Panc1 (cell line): ENCODE results near the gene STX7. TPM values are rescaled to one million over a fixed set of nuclear protein-coding genes. Genes with fewer than 3 reads are reported as not detected.

Experiments
- ATAC-seq: fragments of 200-7000 bp; cut with Tn5 transposase; 2 replicates; pipeline ENCODE4 v1.9.1; 2020; ENCODE audit warnings: mild to moderate bottlenecking, moderate library complexity
- BruUV-seq: library from RNA; stranded (reverse); fragments of 400-500 nt; replicated peaks from 2 replicates; lab custom pipeline; 2021; lab: Mats Ljungman, UMichigan
- CTCF ChIA-PET: fragments of 300-600 bp; sonication (Branson Sonifier 250); formaldehyde crosslinking; loops from one replicate; lab custom pipeline; 2022; ENCODE audit warnings: antibody characterized with exemption; lab: Charles Lee
- POLR2A ChIA-PET: fragments of 300-600 bp; sonication (Branson Sonifier 250); formaldehyde crosslinking; loops from one replicate; lab custom pipeline; 2022; ENCODE audit warnings: antibody characterized with exemption; lab: Charles Lee
- DNase-seq: peaks from one replicate; pipeline ENCODE4 v3.0.0-alpha.2; 2010; ENCODE audit warnings: low read depth, low spot score
- H3K27ac ChIP-seq: 2 replicates; pipeline ENCODE4 v1.5.1; 2011; ENCODE audit warnings: mild to moderate bottlenecking, low read length, inconsistent platforms
- H3K27me3 ChIP-seq: fragments of 200-500 bp; sonication (Bioruptor generic); 2 replicates; pipeline ENCODE4 v1.6.0; 2014; ENCODE audit warnings: low read length, inconsistent platforms; ENCODE audit not compliant: control insufficient read depth, insufficient read depth
- H3K36me3 ChIP-seq: fragments of 200-500 bp; sonication (Bioruptor generic); 2 replicates; pipeline ENCODE4 v1.5.1; 2014; ENCODE audit warnings: inconsistent platforms, mild to moderate bottlenecking, low read length, moderate library complexity; ENCODE audit not compliant: control insufficient read depth, insufficient read depth
- H3K4me1 ChIP-seq: 2 replicates; pipeline ENCODE4 v1.5.1; 2011; ENCODE audit warnings: inconsistent platforms, mild to moderate bottlenecking, low read length, moderate library complexity; ENCODE audit not compliant: control insufficient read depth, insufficient read depth
- H3K4me3 ChIP-seq, 2 experiments: 2 replicates each; pipeline ENCODE4 v1.5.1; 2011 to 2012; ENCODE audit warnings: low read depth in 2 of 2, low read length in 2 of 2, mild to moderate bottlenecking in 2 of 2, inconsistent platforms in 1 of 2, moderate library complexity in 1 of 2
- H3K9me3 ChIP-seq: fragments of 200-500 bp; sonication (Bioruptor generic); 2 replicates; pipeline ENCODE4 v1.5.1; 2014; ENCODE audit warnings: low read depth, mild to moderate bottlenecking, inconsistent platforms, low read length, moderate library complexity; ENCODE audit not compliant: control insufficient read depth, insufficient read depth
- POLR2AphosphoS5 ChIP-seq: IDR thresholded peaks from 2 replicates; pipeline ENCODE4 v1.6.1; 2012; ENCODE audit warnings: mild to moderate bottlenecking, low read depth, low read length, moderate library complexity
- SIN3A ChIP-seq: IDR thresholded peaks from 2 replicates; pipeline ENCODE4 v1.6.1; 2012; ENCODE audit warnings: low read depth, mild to moderate bottlenecking, low read length, moderate library complexity, borderline replicate concordance; ENCODE audit not compliant: insufficient read depth
- TCF7L2 ChIP-seq: IDR thresholded peaks from 2 replicates; pipeline ENCODE4 v1.6.1; 2011; ENCODE audit warnings: mild to moderate bottlenecking, low read depth, low read length, inconsistent platforms
- in situ Hi-C: cut with HindIII; loops from 2 replicates; pipeline ENCODE4 v1.10.0; 2016; ENCODE audit warnings: low sequenced_read_pairs, low pct_unique_long_range_greater_than_20kb
- intact Hi-C: fragments of 100-400 bp; cut with micrococcal nuclease; formaldehyde crosslinking; loops from one replicate; pipeline ENCODE4 v1.10.0; 2022; ENCODE audit not compliant: unreplicated experiment
- total RNA-seq: library from RNA; stranded (reverse); gene quantifications from one replicate; pipeline ENCODE4 v1.2.1, GENCODE V29; 2021; ENCODE audit not compliant: unreplicated experiment
- TF ChIP-seq, protein P1 (sequence below), 2 experiments: IDR thresholded peaks; 2 replicates each; pipeline ENCODE4 v1.6.1; 2011 to 2012; ENCODE audit warnings: low read depth in 2 of 2, control low read depth in 1 of 2, low read length in 1 of 2, mild to moderate bottlenecking in 1 of 2, moderate library complexity in 1 of 2; ENCODE audit not compliant: insufficient read depth in 1 of 2
- TF ChIP-seq, protein P2 (sequence below): fragments of 450-650 bp; IDR thresholded peaks from 2 replicates; pipeline ENCODE4 v1.5.1; 2017; ENCODE audit warnings: mild to moderate bottlenecking

The STX7 gene
- total RNA-seq, 1 experiment from 2014 or later: 40.6 TPM

DNA sequence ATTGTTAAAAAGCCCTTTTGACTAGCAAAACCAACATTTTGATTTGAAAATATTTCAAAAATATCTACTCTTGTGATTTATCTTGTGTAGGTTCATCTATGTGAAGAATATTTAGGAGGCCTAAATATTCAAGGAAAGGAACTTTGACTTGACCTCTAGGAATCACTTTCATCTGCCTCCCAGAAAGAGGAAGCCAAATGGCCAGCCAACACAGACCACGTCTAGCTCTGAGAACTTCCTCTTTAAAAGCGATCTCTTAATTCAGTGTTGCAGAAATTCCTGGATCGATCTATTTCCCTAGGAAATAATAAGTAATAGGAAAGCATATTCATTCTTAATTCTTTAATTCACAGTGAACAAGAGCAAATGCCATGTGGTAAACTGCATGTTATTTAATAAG is 102.1 kb downstream of the STX7 start:
- H3K4me3 ChIP-seq: no peak overlapping the region
- BruUV-seq: no TSS peak
- no peaks in the 10 kb centered on the region for H3K4me1 ChIP-seq
- no peaks in the 10 kb centered on the region for H3K9me3 ChIP-seq
- H3K27me3 ChIP-seq: peaks cover 2% of the 10 kb centered on the region; the same call in 1 of the 2 replicates
- DNase-seq: no peak
- ATAC-seq: no peak
- H3K36me3 ChIP-seq: no peaks in the 10 kb centered on the region
- intact Hi-C loops: no loop called here
- ChIA-PET CTCF (no interaction called here), POLR2A (no interaction called here)
- H3K27ac ChIP-seq: no peak overlapping the region
- in situ Hi-C loops: no loop called here
- TF ChIP-seq SIN3A (no peak), POLR2AphosphoS5 (no peak), TCF7L2 (no peak)
- TF ChIP-seq, protein P1, sequence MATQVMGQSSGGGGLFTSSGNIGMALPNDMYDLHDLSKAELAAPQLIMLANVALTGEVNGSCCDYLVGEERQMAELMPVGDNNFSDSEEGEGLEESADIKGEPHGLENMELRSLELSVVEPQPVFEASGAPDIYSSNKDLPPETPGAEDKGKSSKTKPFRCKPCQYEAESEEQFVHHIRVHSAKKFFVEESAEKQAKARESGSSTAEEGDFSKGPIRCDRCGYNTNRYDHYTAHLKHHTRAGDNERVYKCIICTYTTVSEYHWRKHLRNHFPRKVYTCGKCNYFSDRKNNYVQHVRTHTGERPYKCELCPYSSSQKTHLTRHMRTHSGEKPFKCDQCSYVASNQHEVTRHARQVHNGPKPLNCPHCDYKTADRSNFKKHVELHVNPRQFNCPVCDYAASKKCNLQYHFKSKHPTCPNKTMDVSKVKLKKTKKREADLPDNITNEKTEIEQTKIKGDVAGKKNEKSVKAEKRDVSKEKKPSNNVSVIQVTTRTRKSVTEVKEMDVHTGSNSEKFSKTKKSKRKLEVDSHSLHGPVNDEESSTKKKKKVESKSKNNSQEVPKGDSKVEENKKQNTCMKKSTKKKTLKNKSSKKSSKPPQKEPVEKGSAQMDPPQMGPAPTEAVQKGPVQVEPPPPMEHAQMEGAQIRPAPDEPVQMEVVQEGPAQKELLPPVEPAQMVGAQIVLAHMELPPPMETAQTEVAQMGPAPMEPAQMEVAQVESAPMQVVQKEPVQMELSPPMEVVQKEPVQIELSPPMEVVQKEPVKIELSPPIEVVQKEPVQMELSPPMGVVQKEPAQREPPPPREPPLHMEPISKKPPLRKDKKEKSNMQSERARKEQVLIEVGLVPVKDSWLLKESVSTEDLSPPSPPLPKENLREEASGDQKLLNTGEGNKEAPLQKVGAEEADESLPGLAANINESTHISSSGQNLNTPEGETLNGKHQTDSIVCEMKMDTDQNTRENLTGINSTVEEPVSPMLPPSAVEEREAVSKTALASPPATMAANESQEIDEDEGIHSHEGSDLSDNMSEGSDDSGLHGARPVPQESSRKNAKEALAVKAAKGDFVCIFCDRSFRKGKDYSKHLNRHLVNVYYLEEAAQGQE (IDR thresholded peaks at IDR 0.05; ENCODE audit: insufficient read depth in 1 of 2, low read depth in 2 of 2, low read length in 1 of 2): no peak
- TF ChIP-seq, protein P2, sequence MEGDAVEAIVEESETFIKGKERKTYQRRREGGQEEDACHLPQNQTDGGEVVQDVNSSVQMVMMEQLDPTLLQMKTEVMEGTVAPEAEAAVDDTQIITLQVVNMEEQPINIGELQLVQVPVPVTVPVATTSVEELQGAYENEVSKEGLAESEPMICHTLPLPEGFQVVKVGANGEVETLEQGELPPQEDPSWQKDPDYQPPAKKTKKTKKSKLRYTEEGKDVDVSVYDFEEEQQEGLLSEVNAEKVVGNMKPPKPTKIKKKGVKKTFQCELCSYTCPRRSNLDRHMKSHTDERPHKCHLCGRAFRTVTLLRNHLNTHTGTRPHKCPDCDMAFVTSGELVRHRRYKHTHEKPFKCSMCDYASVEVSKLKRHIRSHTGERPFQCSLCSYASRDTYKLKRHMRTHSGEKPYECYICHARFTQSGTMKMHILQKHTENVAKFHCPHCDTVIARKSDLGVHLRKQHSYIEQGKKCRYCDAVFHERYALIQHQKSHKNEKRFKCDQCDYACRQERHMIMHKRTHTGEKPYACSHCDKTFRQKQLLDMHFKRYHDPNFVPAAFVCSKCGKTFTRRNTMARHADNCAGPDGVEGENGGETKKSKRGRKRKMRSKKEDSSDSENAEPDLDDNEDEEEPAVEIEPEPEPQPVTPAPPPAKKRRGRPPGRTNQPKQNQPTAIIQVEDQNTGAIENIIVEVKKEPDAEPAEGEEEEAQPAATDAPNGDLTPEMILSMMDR: no peak

DNA sequence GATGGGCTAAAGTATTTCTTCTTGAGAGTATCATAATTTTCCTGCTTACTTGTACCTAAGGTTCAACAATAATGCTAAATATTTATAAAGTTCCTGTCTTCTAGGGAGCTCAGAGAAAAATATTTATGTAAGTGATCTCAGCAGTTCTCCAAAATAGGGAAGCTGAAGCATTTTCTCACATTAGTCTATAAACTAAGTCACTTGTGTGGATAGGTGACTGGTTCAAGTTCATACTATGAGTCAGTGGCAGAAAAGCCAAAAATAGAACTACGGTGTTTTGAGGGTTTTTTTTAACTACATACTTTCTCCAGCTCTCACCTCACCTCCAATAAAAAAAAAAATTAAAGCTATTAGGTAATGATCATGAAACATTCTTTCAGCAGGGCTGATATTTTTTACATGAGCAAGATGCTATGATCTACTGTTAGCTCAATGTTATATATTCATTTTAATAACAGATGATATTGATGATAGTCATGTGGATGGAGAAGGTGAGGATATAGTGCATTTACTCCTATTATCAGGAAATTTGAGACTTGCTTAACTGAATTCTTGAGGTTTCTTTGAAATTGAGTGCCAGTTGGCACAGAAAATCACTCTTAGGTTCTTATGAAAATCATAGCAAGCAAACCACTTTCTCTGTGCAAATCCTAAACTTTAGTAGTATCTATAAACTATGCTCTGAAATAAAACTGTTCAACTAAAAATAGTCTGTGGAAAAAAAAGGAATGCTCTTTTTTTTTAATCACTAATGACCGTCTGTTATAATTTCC is 107.6 kb downstream of the STX7 start:
- in situ Hi-C loops (no loop called here), intact Hi-C loops (no loop called here)
- DNase-seq: no peak
- no peak for TF ChIP-seq TCF7L2
- TF ChIP-seq, protein P1 (IDR thresholded peaks at IDR 0.05; ENCODE audit: insufficient read depth in 1 of 2, low read depth in 2 of 2, low read length in 1 of 2): no peak
- no peak for TF ChIP-seq SIN3A
- H3K9me3 ChIP-seq: no peaks in the 10 kb centered on the region
- ChIA-PET CTCF (no interaction called here), POLR2A (no interaction called here)
- H3K4me1 ChIP-seq: no peaks in the 10 kb centered on the region
- H3K27ac ChIP-seq: no peak overlapping the region
- H3K36me3 ChIP-seq: no peaks in the 10 kb centered on the region
- H3K27me3 ChIP-seq: peaks cover 30% of the 10 kb centered on the region
- ATAC-seq: no peak
- no TSS peak for BruUV-seq
- no peak overlapping the region for H3K4me3 ChIP-seq
